Muscle of leg (tissue), 11 donors: Measurements from ENCODE around the gene RALBP1. TPM values are rescaled to one million over a fixed set of nuclear protein-coding genes. Genes with fewer than 3 reads are reported as not detected.

Source experiments
- DNase-seq: peaks from one replicate; pipeline ENCODE4 v3.0.0; 2013
- H3K27ac ChIP-seq: one replicate; pipeline ENCODE4 v1.5.1; 2013; ENCODE audit warnings: mild to moderate bottlenecking, low read length, control low read depth
- H3K27me3 ChIP-seq: one replicate; pipeline ENCODE4 v1.6.1; 2013; ENCODE audit warnings: low read length; ENCODE audit not compliant: control insufficient read depth, insufficient read depth
- H3K36me3 ChIP-seq: one replicate; pipeline ENCODE4 v1.6.1; 2013; ENCODE audit warnings: low read length; ENCODE audit not compliant: control insufficient read depth, insufficient read depth
- H3K4me1 ChIP-seq: one replicate; pipeline ENCODE4 v1.6.1; 2013; ENCODE audit warnings: low read length; ENCODE audit not compliant: control insufficient read depth, insufficient read depth
- H3K4me3 ChIP-seq: one replicate; pipeline ENCODE4 v1.5.1; 2013; ENCODE audit warnings: low read length, control low read depth
- H3K9me3 ChIP-seq: replicated peaks from 2 replicates; pipeline ENCODE4 v1.6.1; 2013; ENCODE audit warnings: low read depth, low read length; ENCODE audit not compliant: control insufficient read depth
- WGBS: methylation state at CpG from one replicate; pipeline ENCODE4 v1.1.5; 2013; ENCODE audit warnings: missing lambda C conversion rate; ENCODE audit not compliant: insufficient coverage; 5-methylcytosine and 5-hydroxymethylcytosine counted together
- polyA plus RNA-seq, 8 donors: library from polyadenylated mRNA; unstranded; fragments of 120-200 nt; gene quantifications; one replicate each; pipeline versions ENCODE4 v1.2.1 to v1.2.3, GENCODE V29; 2013; ENCODE audit warnings: inconsistent platforms in 1 of 8, low replicate concordance in 1 of 8; ENCODE audit not compliant: insufficient read length in 8 of 8, insufficient read depth in 1 of 8
- total RNA-seq: library from RNA; stranded (reverse); fragments of 120-200 nt; gene quantifications from one replicate; pipeline ENCODE4 v1.2.4, GENCODE V29; 2013

RALBP1 gene
- total and polyA plus RNA-seq, 9 donors: 37.5 to 52.9 (median 46.3) TPM

DNA sequence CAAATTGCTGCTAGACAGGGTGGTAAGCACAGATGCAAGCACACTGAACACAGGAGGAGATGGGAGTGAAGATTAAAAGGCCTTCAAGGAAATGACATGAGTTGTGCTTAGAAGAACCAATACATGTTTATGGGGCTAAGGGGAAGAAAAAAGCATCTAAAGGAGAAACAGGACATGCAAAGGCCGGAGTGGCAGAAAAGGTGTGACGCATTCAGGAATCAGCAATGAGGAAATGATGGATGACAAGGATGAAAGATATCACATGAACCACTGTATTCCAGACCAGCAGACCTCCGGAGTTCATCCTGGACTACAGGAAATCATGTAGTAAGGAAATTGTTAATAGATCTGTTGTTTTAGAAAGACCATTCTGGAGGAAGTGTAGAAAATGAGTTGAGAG is 96.2 kb downstream of the RALBP1 start:
- no peak for DNase-seq
- Histone ChIP-seq H3K27ac (no peak overlapping the region), H3K4me1 (peaks cover 2% of the 10 kb centered on the region), H3K27me3 (no peaks in the 10 kb centered on the region), H3K4me3 (no peak overlapping the region), H3K9me3 (no peaks in the 10 kb centered on the region), H3K36me3 (peaks cover 37% of the 10 kb centered on the region)
- 94% methylated on average over 2 of the region's 3 CpGs for WGBS

DNA sequence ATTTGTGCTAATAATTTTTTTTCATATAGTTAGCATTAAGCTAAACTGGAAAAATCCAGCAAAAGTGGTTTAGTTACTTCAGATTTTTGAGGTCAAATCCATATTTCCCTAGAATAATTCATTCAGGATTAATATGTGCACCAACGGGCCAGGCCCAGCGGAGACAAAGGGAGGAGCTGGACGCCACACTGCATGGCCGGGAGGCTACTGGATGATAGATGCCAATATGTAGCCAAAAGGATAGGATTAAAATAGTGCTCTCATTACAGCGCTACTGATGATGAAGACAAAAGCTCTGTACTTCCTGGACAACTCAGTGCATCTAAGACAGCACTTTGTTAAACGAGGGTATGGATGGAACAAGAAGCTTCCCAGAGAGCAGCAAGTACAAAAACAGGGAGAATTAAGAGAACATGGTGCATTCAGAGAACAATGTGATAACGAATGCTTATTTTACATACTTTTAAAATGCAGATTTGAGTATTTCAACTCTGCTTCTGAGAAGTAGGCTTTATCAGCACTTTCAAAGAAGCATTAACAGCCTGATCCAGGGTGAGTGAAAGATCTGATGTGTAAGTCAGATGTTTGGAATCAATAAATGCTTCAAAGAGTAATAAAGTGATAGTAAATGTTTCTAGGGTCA is 99.3 kb downstream of the RALBP1 start:
- no peak overlapping the region for H3K27ac ChIP-seq
- peaks cover 2% of the 10 kb centered on the region for H3K4me1 ChIP-seq
- WGBS: 80% methylated on average over 5 of the region's 7 CpGs
- H3K9me3 ChIP-seq: no peaks in the 10 kb centered on the region
- H3K36me3 ChIP-seq: peaks cover 25% of the 10 kb centered on the region
- no peak overlapping the region for H3K4me3 ChIP-seq
- DNase-seq: no peak
- no peaks in the 10 kb centered on the region for H3K27me3 ChIP-seq

DNA sequence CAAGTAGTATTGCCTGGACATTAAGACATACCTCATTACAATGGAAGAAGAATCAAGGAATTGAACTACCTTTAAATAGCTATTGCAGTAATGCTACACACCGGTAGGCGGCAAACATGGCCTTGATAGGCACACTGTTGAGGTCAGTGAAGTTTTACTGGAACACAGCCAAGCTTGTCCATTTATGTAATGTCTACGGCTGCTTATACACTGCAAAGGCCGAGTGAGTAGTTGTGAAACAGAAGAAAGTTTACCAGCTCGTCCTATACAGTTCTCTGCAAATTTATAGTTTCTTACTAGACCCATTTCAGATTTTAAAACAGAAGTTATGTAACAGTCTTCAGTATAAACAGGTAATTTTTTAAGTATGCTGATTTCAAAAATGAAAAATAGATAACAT is 100.2 kb downstream of the RALBP1 start:
- H3K36me3 ChIP-seq: peaks cover 21% of the 10 kb centered on the region
- no peaks in the 10 kb centered on the region for H3K9me3 ChIP-seq
- peaks cover 2% of the 10 kb centered on the region for H3K4me1 ChIP-seq
- 0% methylated on average over 1 of the region's 5 CpGs for whole genome bisulfite sequencing
- no peaks in the 10 kb centered on the region for H3K27me3 ChIP-seq
- no peak overlapping the region for H3K4me3 ChIP-seq
- peak; percentile 98 for DNase-seq
- H3K27ac ChIP-seq: peak overlapping the region; percentile 22

DNA sequence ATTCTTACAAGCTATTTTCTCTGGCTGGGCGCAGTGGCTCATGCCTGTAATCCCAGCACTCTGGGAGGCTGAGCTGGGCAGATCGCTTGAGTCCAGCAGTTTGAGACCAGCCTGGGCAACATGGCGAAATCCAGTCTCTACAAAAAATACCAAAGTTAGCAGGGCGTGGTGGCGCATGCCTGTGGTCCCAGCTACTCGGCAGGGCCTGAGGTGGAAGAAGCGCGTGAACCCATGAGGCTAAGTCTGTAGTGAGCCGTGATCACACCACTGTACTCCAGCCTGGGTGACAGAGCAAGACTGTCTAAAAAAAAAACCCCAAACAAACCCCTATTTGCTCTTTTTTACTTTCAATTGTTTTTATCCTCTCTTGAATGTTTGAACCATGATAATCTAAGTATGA is 102.0 kb downstream of the RALBP1 start:
- DNase-seq: no peak
- 85% methylated on average over 5 of the region's 9 CpGs for WGBS
- H3K4me1 ChIP-seq: peaks cover 2% of the 10 kb centered on the region
- no peak overlapping the region for H3K4me3 ChIP-seq
- H3K9me3 ChIP-seq: peaks cover 4% of the 10 kb centered on the region
- H3K36me3 ChIP-seq: peaks cover 23% of the 10 kb centered on the region
- H3K27ac ChIP-seq: no peak overlapping the region
- H3K27me3 ChIP-seq: no peaks in the 10 kb centered on the region

DNA sequence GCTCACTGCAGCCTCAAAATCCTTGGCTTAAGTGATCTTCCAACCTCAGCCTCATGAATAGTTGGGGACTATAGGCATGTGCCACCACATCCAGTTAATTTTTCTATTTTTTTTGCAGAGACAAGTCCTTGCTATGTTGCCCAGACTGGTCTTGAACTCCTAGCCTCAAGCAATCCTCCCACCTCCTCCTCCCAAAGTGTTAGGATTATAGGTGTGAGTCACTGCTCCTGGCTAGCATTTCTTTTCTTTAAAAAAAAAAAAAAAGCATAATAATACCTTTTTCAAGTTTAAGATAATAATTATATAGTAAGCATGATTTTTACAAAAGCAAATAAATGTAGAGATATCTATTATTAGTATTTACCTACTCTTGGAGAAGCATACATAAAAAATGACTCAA is 103.0 kb downstream of the RALBP1 start:
- peaks cover 2% of the 10 kb centered on the region for H3K4me1 ChIP-seq
- peaks cover 4% of the 10 kb centered on the region for H3K9me3 ChIP-seq
- DNase-seq: no peak
- H3K27me3 ChIP-seq: no peaks in the 10 kb centered on the region
- H3K27ac ChIP-seq: no peak overlapping the region
- no peak overlapping the region for H3K4me3 ChIP-seq
- peaks cover 28% of the 10 kb centered on the region for H3K36me3 ChIP-seq

DNA sequence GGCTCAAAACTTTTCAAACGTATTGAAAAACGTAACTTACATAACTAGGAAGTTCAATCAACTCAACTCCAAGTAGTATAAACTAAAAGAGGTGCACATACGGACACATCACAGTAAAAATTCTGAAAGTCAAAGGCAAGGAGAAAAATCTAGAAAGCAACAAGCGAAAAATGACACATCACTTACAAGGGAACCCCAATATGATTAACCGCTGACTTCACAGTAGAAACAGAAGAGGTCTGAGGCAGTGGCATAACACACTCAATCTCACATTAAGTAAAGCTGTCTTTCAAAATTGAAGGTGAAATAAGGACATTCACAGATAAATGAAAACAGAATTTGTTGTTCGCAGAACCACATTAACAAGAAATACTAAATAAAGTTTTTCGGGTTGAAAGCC is 106.4 kb downstream of the RALBP1 start:
- Histone ChIP-seq H3K27me3 (no peaks in the 10 kb centered on the region), H3K4me3 (no peak overlapping the region), H3K27ac (no peak overlapping the region), H3K9me3 (peaks cover 4% of the 10 kb centered on the region), H3K4me1 (no peaks in the 10 kb centered on the region), H3K36me3 (peaks cover 24% of the 10 kb centered on the region)
- no peak for DNase-seq
- 100% methylated on average over 1 of the region's 7 CpGs for whole genome bisulfite sequencing

DNA sequence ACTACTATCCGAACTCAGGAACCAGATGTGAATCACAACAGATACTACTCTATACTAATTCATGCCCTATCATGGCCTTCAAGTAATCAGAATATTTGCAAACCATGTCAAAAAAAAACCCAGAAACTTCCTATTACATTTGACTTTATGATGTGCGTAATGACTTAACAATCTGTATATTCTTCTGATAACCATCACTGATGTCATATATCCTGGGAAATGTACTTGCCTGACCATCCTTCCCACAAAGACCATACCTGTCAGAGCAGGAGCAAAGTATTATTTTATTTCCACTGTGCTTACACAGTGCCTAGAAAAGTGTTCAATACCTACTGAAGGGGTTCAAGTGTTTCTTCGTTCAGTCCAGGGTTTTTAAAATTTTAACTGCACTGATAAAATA is 111.5 kb downstream of the RALBP1 start:
- Histone ChIP-seq H3K4me1 (no peaks in the 10 kb centered on the region), H3K36me3 (peaks cover 27% of the 10 kb centered on the region), H3K9me3 (peaks cover 4% of the 10 kb centered on the region), H3K27ac (no peak overlapping the region), H3K4me3 (no peak overlapping the region), H3K27me3 (no peaks in the 10 kb centered on the region)
- WGBS: 100% methylated on average over 1 of the region's 3 CpGs
- no peak for DNase-seq

Other genes with a start within 250 kb of the RALBP1 start
- 35.7 TPM for gene TWSG1, start 140.7 kb upstream of the RALBP1 start, total RNA-seq
- gene TWSG1, start 140.7 kb upstream of the RALBP1 start, polyA plus RNA-seq: 10 to 100 TPM; 37.4 to 75.0 (median 56.3) TPM
- gene PPP4R1, start 139.0 kb downstream of the RALBP1 start, total RNA-seq: 80.7 TPM
- 10 to 100 TPM; 53.1 to 72.0 (median 55.3) TPM for gene PPP4R1, start 139.0 kb downstream of the RALBP1 start, polyA plus RNA-seq
- gene RAB31, start 232.8 kb downstream of the RALBP1 start, total RNA-seq: 19.6 TPM
- 10 to 100 TPM; 21.4 to 40.8 (median 29.3) TPM for gene RAB31, start 232.8 kb downstream of the RALBP1 start, polyA plus RNA-seq